HUDEP-2 (cell line): ENCODE data around the gene LHFPL3.

Experiments
- DNase-seq, 76 experiments: peaks; one replicate each; lab custom pipeline; 2025; ENCODE audit not compliant: unreplicated experiment in 76 of 76; lab: John Stamatoyannopoulos, UW

The LHFPL3 gene

DNA sequence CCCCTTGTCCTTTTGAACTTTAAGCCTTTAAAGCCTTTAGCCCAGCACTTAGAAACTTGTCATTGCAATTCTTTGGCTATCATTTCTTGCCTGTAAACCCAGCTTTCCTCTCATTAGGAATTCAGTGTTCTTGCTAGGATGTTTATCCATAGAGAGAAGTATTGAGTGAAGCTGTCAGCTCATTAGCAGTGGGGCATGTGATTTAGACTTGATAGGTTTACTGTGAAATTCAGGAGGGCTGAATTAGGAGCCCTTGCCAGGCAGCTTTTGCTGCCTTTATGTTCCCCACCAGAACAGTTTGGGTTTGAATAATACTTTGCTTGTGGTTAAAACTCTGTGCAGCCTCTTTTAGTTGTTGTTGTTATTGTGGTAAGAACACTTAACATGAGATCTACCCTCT is 39.5 kb downstream of the LHFPL3 start:
- DNase-seq = no peak

GRCh38 chr7:104371216-104371979 is 43.0 kb downstream of the LHFPL3 start:
- DNase-seq = no peak

DNA sequence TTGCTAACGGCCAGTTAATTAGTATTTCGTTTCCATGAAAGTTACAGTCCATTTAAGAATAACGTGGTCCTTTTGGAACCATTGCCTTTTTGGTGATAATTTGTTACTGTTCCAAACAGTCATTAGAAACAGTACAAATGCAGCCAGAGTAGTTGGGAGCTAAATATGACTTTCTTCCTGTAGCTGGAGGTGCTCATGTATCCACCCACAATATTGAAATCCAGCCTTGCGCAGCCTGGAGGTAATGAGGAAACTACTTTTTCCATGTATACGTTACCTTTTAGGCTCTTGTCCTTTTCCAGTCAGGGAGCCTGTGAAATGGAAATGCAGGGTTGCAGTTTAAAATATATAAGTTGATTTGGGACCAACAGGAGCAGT is 43.6 kb downstream of the LHFPL3 start:
- no peak for DNase-seq

GRCh38 chr7:104382616-104383015 is 54.2 kb downstream of the LHFPL3 start:
- no peak for DNase-seq

DNA sequence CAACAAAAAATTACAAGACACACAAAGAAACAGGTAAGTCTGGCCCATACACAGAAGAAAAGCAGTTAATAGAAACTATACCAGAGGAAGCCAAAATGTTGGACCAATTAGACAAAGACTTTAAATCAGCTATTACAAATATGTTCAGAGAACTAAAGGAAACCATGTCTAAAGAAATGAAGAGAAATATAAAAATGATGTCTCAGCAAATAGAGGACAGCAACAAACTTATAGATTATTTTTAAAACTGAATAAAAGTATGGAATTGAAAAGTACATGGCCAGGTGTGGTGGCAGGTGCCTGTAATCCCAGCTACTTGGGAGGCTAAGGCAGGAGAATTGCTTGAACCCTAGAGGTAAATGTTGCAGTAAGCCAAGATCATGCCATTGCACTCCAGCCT is 58.5 kb downstream of the LHFPL3 start:
- no peak for DNase-seq

- no peak for DNase-seq
Measured at GRCh38 chr7:104388222-104388621, 59.8 kb downstream of the LHFPL3 start.

DNA sequence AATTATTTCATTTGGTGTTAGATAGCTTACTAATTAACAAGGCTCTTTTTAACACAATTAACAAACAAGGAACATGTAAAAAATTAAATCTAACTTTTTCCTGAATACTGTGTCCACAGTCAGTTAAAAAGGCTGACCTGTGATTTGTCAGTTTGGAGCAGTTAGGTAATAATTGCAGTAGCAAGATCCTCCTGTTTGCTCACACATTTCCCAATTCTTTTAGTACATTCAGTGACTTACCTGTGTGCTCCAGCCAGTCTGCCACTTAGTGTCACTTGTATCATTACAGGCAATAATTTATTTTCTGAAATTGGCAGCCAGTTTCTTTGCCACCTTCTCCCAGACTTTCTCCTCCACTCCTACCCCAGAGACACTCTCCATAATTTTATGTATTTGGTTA is 66.8 kb downstream of the LHFPL3 start:
- DNase-seq = no peak

DNA sequence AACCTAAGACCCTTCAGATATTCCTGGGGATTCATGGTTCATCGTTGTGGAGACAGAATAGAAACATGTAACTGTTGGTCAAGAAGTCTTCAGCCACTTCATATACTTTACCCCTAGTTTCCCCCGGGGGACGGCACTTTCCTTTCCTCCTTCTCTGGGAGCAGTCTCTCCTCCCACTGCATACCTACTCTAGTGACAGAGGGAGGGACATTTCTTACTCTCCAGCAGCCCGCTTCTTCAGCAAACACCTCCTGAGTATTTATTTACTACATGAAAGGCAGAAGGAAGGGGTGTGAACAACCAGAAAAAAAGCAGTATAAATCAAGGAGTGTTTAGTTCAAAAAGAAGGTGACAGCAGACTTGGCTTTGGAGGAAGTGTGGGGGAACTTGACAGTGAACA is 69.0 kb downstream of the LHFPL3 start:
- no peak for DNase-seq

- DNase-seq = no peak
Measured at GRCh38 chr7:104408371-104408770, 80.0 kb downstream of the LHFPL3 start.

DNA sequence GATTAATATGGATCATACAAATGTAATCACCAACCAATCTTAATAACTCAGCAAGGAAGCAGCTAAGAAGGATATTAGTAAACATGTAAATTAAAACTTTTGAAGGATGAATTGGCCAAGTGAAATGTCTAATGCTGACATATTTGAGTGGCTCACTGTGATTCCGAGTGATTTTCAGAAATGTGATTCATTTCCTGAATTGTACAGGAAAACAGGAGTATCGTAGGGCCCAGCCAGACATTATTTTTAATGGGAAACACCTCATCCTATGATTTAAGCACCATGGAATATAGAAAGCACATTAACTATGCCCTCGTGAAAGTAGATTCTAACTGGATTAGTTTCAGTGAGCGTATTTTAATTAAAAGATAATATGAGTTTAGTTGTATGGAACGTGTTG is 82.3 kb downstream of the LHFPL3 start:
- no peak for DNase-seq

GRCh38 chr7:104412911-104413310 is 84.5 kb downstream of the LHFPL3 start:
- no peak for DNase-seq

GRCh38 chr7:104414216-104414615 is 85.8 kb downstream of the LHFPL3 start:
- no peak for DNase-seq

DNA sequence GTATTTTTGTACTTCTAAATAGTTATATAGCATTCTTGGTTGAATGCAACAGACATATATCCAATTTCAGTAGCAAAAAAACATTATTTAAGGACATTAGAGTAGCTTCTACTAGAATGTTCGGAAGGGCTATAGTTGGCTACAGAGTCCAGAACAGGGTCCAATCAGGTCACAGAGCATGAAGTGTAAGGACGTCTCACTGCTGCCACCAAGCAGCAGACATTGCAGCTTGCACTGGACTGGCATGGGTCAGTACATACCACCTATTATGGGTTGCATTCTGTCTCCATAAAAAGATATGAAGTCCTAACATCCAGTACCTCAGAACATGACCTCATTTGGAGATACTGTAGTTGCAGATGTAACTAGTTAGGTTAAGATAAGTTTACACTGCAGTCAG is 87.3 kb downstream of the LHFPL3 start:
- DNase-seq = peak in 4 of 76 experiments; percentile 0 to 7 (median 2)

DNA sequence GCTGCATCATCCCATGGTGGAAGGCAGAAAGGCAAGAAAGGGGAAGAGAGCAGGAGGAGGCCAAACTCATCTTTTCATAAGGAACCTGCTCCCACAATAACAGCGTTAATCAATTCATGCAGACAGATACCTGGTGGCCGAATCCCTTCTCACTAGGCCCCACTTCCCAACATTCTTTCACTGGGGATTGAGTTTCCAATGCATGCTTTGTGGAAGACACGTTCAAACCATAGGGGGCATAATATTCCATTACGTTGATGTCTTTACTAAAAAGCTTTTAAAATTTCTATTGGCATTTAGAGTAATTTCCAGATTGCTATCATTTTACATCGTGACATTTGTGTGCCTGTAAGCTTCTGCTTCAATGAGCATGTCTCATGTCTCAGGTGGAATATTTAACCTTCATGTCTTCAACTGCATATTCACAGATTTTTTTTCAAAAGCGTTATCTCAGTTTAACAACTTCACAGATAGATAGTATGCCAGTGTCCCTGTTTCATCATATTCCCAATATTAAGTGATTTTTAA is 88.5 kb downstream of the LHFPL3 start:
- no peak for DNase-seq

GRCh38 chr7:104431930-104432329 is 103.5 kb downstream of the LHFPL3 start:
- no peak for DNase-seq

DNA sequence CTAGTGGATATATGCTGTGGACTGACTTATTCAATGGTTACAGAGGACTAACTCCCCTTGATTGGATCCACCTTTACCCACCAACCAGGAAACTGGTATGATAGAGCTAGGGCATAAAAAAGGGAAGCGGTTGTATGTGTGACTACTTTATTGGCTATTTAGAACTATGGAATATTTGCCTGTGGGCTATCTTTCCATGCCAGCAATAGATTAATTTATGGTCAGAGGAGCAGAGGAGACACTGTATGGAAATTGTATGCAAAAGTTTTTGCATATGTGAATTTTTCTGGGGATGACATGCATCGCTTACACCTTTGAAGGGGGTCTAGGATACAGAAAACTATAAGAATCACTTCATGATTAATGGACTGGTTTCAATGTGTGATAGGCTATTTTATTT is 105.7 kb downstream of the LHFPL3 start:
- DNase-seq = no peak

DNA sequence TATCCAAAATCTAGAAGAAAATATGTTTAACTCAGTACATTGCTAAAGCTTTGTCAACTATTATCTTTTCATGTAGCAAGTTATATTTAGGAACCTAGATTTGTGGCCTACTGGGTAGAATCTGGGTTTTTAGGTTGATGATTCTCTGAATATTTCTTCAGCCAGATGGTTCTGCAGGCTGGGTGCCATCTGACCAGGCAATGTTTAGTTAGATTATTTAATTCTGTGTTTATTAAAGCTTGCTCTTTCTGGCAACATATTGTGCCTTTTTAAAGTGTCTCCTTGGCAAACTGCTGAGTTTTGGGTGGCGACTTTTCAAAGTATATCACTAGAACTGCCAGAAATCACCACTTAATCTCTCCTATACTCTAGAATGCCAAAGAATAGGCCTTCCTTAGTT is 114.1 kb downstream of the LHFPL3 start:
- DNase-seq = no peak

DNA sequence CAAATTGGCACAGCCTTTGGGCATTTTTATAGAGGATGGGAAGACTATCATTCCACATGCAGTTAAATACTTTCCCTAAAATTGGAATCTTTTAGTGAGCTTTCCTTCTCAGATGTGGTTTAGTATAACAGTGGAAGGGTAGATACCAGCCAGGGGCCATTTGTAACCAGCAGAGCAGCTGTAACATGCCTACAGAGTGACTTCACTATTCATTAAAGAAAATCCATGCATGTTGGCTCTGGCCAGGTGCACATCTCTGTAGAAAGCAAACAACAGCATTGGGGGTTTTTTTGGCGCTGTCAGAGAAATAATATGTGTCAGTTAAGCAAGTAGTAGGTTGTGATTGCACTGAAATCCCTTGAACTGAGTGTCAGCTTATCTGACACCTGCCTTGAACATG is 115.6 kb downstream of the LHFPL3 start:
- no peak for DNase-seq

- no peak for DNase-seq
Measured at GRCh38 chr7:104445393-104445792, 117.0 kb downstream of the LHFPL3 start.

GRCh38 chr7:104450861-104451260 is 122.5 kb downstream of the LHFPL3 start:
- DNase-seq = no peak

GRCh38 chr7:104453190-104453589 is 124.8 kb downstream of the LHFPL3 start:
- no peak for DNase-seq

GRCh38 chr7:104458875-104459274 is 130.5 kb downstream of the LHFPL3 start:
- no peak for DNase-seq
